ENCODE measurements around the gene ENTHD1. TPM values are rescaled to one million over a fixed set of nuclear protein-coding genes. Genes with fewer than 3 reads are reported as not detected.

The ENTHD1 gene
- total RNA-seq, 1 donor from 2014 or later, result not detected

DNA sequence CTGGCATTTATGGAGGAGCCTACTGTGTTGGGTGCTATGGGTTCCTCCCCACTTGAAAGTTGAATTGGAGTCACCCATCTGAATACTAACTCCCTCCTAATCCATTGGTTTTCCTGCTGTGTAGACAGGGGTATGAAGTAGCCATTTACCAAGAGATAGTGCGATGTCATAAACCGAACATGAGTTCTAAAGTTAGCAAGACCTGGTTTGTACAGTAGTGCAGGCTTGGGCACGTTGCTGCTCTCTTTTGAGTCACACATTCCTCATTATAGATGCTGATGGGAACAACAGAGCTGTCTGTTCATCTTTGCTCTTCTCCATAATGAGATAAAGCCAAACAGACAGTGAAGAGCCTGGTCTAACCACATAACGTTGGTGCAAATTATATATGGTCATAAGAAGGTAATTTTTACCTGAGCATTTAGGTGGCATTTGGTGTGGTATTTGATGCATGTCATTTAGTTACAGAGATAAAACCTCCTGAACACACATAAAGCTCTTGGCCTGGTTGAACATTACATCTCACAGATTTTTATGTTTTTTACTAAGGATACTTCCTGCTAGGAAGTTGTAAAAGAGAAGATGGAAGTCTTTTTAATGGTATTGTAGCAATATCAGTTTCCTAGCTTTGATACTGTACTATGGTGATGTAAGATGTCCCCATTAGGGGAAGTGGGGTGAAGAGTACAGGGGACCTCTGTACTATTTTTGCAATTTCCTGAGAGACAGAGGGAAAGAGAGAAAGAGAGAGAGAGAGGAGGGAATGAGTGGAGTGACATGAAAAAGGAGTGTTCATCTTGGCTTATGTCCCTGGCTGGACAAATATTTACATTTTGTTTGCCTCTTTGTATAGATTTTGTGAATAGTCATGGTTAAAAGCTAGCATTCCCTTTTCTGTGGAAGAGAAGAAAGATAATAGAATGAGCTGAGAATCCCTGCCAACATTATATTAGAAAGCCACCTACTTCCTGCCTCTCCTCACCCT lies 35.3 kb upstream of the ENTHD1 start:
- TF ChIP-seq, protein P1, sequence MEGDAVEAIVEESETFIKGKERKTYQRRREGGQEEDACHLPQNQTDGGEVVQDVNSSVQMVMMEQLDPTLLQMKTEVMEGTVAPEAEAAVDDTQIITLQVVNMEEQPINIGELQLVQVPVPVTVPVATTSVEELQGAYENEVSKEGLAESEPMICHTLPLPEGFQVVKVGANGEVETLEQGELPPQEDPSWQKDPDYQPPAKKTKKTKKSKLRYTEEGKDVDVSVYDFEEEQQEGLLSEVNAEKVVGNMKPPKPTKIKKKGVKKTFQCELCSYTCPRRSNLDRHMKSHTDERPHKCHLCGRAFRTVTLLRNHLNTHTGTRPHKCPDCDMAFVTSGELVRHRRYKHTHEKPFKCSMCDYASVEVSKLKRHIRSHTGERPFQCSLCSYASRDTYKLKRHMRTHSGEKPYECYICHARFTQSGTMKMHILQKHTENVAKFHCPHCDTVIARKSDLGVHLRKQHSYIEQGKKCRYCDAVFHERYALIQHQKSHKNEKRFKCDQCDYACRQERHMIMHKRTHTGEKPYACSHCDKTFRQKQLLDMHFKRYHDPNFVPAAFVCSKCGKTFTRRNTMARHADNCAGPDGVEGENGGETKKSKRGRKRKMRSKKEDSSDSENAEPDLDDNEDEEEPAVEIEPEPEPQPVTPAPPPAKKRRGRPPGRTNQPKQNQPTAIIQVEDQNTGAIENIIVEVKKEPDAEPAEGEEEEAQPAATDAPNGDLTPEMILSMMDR (IDR thresholded peaks at IDR 0.05; ENCODE audit: insufficient read depth, low read length, severe bottlenecking), result no peak
- peaks cover 1% of the 10 kb centered on the region for H3K27me3 ChIP-seq (ENCODE audit: control insufficient read depth, insufficient read depth, low read length)
- DNase-seq (ENCODE audit: low read depth), result peak; percentile 83
- FAIRE-seq, result peak; percentile 62
- H3K4me3 ChIP-seq (ENCODE audit: low read depth, low read length), result no peak overlapping the region
- no peaks in the 10 kb centered on the region for H3K36me3 ChIP-seq (ENCODE audit: control insufficient read depth, insufficient read depth, low read length)

DNA sequence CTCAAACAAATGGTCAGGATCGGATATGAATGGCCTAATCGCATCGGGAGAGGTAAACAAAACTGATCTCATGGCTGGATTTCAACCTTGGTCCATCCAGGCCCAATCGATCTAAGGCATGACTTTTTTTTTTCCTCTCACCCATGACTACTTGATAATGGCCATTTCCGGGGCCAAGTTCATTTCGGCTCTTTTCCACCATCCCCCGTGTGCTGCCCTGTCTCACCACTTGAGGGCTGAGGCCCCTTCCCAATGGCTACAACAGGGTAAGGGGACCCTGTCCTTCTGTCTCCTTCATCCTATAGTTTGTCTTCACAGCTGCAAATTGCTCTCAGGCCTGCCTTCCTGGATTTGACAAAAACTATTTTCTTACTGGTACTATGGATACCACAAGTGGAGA lies 34.0 kb upstream of the ENTHD1 start:
- no peak for DNase-seq (ENCODE audit: low read depth)
- Histone ChIP-seq H3K27me3 (ENCODE audit: control insufficient read depth, insufficient read depth, low read length) (no peaks in the 10 kb centered on the region), H3K4me3 (ENCODE audit: low read depth, low read length) (no peak overlapping the region), H3K36me3 (ENCODE audit: control insufficient read depth, insufficient read depth, low read length) (no peaks in the 10 kb centered on the region)
- no peak for FAIRE-seq
- TF ChIP-seq, protein P1 (IDR thresholded peaks at IDR 0.05; ENCODE audit: insufficient read depth, low read length, severe bottlenecking), result no peak

DNA sequence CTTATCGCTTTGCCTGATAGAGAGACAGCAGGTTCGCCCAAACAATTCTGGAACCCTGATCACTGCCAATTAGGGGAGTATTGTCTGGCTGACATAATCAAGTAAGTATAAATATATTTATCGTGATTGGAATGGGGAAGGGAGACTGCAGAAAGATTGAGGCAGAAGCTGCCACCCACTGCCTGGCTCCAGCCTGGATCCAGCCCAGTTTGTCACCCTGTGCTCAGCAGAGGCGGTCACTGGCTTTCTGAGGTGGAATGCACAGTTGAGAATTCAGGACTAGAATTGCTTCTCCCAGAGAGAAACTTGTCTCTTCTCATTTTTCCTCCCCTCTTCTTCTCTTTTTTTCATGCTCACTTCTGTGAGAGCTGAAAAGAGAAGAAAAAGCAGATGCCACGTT lies 33.2 kb upstream of the ENTHD1 start:
- Histone ChIP-seq H3K27me3 (ENCODE audit: control insufficient read depth, insufficient read depth, low read length) (peaks cover 3% of the 10 kb centered on the region), H3K4me3 (ENCODE audit: low read depth, low read length) (no peak overlapping the region), H3K36me3 (ENCODE audit: control insufficient read depth, insufficient read depth, low read length) (no peaks in the 10 kb centered on the region)
- TF ChIP-seq, protein P1 (IDR thresholded peaks at IDR 0.05; ENCODE audit: insufficient read depth, low read length, severe bottlenecking), result no peak
- FAIRE-seq (no peak), DNase-seq (ENCODE audit: low read depth) (no peak)

DNA sequence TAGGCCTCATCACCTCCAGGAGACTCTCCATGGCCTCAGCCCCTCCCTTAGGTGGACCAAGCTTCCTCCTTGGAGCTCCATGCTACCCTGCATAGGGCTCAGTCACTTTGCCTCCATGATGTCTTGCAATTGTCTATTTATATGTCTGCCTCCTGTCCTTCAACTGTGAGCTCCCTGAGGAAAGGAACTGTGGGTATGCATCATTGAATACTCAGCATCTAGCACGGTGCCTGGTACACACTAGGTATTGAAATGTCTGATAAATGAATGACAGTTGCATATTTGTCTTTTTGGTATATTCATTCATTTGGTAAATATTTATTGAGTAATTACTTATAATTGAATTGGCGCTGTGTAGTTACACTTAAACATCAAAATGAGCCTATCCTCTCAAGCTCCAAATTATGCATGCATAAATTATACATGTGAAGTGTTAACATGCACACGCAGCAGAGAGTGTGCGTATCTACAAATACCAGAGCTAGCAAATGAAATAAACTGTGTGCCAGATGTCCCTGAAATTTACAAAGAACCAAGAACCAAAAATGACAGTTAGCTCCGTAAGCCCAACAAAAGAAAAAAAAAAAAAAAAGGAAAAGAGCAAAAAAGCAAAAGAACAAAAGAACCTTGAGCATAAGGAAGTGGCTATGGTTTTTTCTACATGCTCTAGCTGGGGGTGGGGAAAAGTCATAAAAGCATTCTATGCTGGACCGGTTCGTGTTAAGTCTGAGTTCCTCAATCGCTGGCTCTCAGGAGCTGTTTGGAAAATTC lies 32.5 kb upstream of the ENTHD1 start:
- TF ChIP-seq, protein P1 (IDR thresholded peaks at IDR 0.05; ENCODE audit: insufficient read depth, low read length, severe bottlenecking), result no peak
- DNase-seq (ENCODE audit: low read depth) (no peak), FAIRE-seq (no peak)
- Histone ChIP-seq H3K4me3 (ENCODE audit: low read depth, low read length) (no peak overlapping the region), H3K36me3 (ENCODE audit: control insufficient read depth, insufficient read depth, low read length) (no peaks in the 10 kb centered on the region), H3K27me3 (ENCODE audit: control insufficient read depth, insufficient read depth, low read length) (peaks cover 3% of the 10 kb centered on the region)

DNA sequence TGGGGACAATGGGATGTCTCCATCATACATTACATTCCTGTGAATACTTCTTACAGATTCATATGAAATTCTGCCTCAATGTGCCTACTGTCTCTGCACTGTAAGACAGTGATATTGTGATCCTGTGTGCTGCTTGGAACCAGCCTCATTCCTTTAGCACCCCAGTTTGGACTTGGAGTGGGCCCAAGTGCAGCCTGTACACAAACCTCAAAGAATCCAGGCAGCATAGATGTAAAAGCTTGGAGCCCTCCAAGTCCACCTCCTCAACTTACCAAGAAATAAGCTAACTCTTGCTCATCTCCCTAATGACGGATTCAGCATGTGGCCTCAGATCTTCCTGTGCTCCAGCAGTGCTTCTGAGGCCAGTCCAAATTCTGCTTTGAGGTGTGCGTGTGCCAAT lies 31.7 kb upstream of the ENTHD1 start:
- H3K4me3 ChIP-seq (ENCODE audit: low read depth, low read length), result no peak overlapping the region
- TF ChIP-seq, protein P1 (IDR thresholded peaks at IDR 0.05; ENCODE audit: insufficient read depth, low read length, severe bottlenecking), result no peak
- peaks cover 3% of the 10 kb centered on the region for H3K27me3 ChIP-seq (ENCODE audit: control insufficient read depth, insufficient read depth, low read length)
- H3K36me3 ChIP-seq (ENCODE audit: control insufficient read depth, insufficient read depth, low read length), result no peaks in the 10 kb centered on the region
- no peak for DNase-seq (ENCODE audit: low read depth)
- no peak for FAIRE-seq
